Astrocyte of the cerebellum (primary cell): Measurements from ENCODE around the gene SDK2.

Experiments
- DNase-seq: peaks from one replicate; pipeline ENCODE4 v3.0.0-alpha.2; 2011; ENCODE audit warnings: low read depth
- H3K4me3 ChIP-seq: 2 replicates; pipeline ENCODE4 v1.5.1; 2011; ENCODE audit warnings: mild to moderate bottlenecking, low read depth, low read length, moderate library complexity
- CTCF ChIP-seq: IDR thresholded peaks from 2 replicates; pipeline ENCODE4 v1.5.1; 2012; ENCODE audit warnings: low read length, low read depth, moderate library complexity, mild to moderate bottlenecking; ENCODE audit errors: missing control alignments
- in situ Hi-C: cut with HindIII; loops from 2 replicates; pipeline ENCODE4 v1.10.0; 2017; ENCODE audit warnings: low sequenced_read_pairs

SDK2 gene

GRCh38 chr17:73598212-73598611 lies 46.0 kb downstream of the SDK2 start:
- in situ Hi-C loops, result no loop called here
- no peak for TF ChIP-seq CTCF
- no peak overlapping the region for H3K4me3 ChIP-seq
- no peak for DNase-seq

- in situ Hi-C loops, result no loop called here
- no peak overlapping the region for H3K4me3 ChIP-seq
- TF ChIP-seq CTCF, result no peak
- no peak for DNase-seq
Measured at GRCh38 chr17:73595931-73596330, 48.3 kb downstream of the SDK2 start.

GRCh38 chr17:73595479-73595878 lies 48.8 kb downstream of the SDK2 start:
- H3K4me3 ChIP-seq, result no peak overlapping the region
- in situ Hi-C loops, result no loop called here
- peak; percentile 33 for TF ChIP-seq CTCF
- no peak for DNase-seq

- no peak for DNase-seq
- in situ Hi-C loops, result no loop called here
- no peak overlapping the region for H3K4me3 ChIP-seq
- TF ChIP-seq CTCF, result no peak
Measured at GRCh38 chr17:73595068-73595467, 49.2 kb downstream of the SDK2 start.

- no peak for DNase-seq
- H3K4me3 ChIP-seq, result no peak overlapping the region
- no peak for TF ChIP-seq CTCF
- in situ Hi-C loops, result no loop called here
Measured at GRCh38 chr17:73594598-73594997, 49.6 kb downstream of the SDK2 start.

- no peak overlapping the region for H3K4me3 ChIP-seq
- TF ChIP-seq CTCF, result no peak
- no peak for DNase-seq
- in situ Hi-C loops, result no loop called here
Measured at GRCh38 chr17:73594025-73594424, 50.2 kb downstream of the SDK2 start.
